ENCODE data around the gene SLC25A13.
"Not testable (repeated sequence)": the region's sequence is repeated elsewhere in the genome, so short reads cannot be mapped to it uniquely, and the experiment has no call there.

Gene SLC25A13

DNA sequence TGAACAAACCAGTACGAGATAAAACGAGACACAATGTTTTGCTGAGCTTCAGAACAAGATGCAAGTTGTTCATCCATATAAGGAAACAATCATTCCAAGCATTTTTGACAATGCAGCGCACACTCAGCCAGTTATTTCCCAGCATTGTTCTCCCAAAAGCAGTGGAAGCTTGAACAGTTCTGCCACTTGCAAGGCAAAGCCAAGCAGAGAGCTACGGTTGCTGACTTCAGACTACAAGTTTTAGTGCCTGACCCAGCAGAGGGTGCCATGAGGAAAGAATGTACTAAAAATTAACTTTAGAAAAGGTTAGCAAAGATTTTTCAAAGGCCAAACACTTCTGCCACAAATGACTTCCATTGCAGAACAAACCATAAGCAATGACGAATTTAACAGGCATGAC, 152.5 kb downstream of the SLC25A13 start:
- DNase-seq (ENCODE audit: low read depth, low spot score), result no peak

DNA sequence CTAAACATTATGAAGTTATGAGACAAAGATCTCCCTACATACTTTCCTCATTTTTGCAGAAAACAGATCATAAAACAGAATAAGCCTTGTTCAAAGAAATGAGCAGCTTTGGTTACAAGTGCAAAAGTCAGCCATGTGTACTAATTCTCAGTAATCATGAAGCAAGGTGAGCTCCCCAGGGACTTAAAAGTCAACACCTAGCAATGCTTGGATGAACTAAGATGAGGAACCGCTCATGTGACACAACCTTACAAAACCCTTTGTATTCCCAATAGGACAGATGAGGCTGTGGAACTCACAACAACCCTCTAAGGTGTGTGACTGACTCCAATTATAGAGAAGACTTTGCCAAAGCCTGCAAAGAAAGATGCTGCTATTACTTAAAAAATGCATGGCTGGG, 154.5 kb downstream of the SLC25A13 start:
- no peak for DNase-seq (ENCODE audit: low read depth, low spot score)

DNA sequence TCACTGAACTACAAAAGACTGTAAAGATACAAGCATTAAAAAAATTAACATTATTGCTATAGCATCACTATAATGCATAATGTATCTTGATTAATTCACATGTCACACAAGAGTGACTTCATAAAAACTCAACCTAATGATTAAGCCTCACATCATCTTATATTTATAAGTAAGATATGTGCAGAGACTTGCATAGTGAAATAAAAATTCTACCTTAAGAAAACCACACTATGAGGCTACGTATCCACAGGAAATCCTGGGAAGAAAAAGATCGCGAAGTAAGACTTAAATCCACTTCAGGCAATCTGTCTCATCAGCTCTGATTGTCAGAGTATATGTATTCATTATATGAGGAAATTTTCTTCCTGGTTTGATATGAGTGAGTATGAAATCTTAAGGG, 160.0 kb downstream of the SLC25A13 start:
- no peak for DNase-seq (ENCODE audit: low read depth, low spot score)

DNA sequence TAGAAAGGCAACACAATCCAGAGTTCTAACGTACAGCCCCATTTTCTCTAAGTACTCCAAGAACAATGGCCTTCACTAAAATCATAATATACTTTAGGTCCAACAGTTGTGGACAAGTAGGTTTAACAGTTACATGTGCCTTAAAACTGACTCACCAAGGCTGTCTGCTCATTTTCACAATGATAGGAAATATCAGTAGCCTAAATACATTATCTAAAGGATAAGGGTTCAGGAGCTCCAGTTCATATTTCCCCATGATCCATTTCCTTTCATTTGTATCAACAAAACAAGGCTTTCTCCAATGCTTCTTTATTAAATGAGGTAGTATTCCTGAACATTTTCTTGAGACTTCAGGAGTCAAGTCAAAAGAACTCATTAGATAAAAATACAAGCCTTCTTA, 164.0 kb downstream of the SLC25A13 start:
- DNase-seq (ENCODE audit: low read depth, low spot score), result no peak

DNA sequence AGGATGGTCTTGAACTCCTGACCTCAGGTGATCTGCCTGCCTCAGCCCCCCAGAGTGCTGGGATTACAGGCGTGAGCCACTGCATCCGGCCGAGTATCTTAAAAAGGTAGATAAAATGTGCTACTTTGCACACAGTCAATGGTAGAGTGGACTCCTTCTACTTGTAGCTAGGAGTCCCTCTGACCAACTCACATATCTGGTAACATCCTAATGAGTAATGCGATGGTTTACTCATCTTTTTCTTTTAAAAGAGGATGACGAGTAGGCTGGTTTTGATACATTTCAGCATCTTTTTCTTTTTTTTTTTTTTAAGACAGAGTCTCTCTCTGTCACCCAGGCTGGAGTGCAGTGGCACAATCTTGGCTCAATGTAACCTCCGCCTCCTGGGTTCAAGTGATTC, 167.4 kb downstream of the SLC25A13 start:
- DNase-seq (ENCODE audit: low read depth, low spot score), result not testable (repeated sequence)

DNA sequence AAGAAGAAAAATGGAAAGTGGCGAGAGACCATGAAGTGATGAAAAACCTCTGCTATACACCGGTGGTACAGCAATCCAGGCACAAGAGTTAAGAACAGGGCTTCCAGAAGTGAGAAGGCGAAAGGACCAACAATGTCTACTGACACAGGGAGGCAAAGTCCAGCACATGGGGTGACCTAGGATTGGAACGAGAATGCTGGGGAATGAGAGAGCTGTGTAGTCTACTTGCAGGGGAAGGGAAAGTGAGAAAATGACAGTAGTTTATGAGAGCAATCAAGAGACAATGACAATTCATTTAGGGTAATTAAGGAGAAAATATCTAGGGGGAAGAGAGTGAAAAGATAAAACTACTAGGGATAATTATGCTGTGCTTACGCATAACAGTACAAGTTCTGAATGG, 169.2 kb downstream of the SLC25A13 start:
- DNase-seq (ENCODE audit: low read depth, low spot score), result no peak

DNA sequence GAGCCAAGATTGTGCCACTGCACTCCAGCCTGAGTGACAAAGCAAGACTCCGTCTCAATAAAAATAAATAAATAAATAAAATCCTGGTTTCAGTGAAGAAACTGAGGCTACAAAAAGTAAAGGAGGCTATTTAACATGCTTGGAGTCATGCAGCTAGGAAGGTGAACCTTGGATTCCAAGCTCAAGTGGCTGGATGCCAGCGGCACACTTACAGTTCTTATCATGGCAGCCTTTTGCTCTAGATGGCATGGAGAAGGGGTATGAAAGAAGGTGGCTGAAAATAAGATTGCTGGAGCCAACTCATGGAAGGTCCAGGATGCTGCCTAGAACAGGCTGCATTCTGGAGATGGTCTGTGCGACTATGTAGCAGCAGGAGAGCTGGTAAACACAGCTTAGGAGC, 170.0 kb downstream of the SLC25A13 start:
- DNase-seq (ENCODE audit: low read depth, low spot score), result no peak

DNA sequence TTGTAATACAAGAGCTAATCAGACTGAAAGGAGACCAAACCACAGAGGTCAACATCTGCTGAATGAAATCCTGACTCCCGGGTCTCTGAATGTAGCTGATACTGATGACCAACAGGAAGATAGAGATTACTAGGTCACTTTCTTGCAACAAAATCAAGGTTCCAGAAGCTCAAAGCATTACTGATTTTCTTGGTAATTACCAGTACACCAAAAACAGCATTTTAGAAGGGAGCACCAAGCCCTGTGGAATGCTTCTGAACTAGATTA, 177.7 kb downstream of the SLC25A13 start:
- DNase-seq (ENCODE audit: low read depth, low spot score), result no peak

DNA sequence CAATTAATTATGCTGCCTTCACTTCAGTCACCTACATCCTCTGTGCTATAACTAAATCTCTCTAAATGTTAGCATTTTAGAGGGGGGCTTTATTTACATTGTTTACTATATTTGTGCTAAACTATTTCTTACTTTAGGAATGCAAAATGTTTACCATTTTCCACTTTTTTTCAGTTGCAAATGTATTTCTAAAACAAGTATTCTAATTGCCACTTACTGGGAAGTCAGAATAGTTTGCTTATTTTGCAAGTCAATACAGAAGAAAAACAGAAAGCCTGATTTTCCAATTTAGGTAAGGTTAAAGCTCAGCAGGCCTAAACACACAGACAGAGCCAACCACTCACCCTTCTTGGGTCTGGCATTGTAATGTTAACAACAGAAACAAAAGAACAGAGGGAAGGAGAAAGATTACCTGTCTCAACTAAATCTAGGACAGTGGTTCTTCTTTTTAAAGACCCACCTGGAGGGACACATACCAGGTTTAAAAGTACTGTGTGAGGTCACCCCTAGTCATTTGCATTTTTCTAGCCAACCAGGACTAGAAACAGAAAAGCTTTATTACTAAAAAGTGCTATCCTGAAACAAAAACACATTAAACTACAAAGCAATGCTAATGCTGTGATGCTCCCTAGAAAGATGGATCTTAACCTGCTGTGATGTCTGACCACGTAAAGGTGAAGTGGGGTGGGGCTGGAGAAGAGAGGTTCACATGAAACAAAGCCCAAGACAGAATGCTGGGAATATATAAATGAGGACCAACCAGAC, 178.2 kb downstream of the SLC25A13 start:
- no peak for DNase-seq (ENCODE audit: low read depth, low spot score)

DNA sequence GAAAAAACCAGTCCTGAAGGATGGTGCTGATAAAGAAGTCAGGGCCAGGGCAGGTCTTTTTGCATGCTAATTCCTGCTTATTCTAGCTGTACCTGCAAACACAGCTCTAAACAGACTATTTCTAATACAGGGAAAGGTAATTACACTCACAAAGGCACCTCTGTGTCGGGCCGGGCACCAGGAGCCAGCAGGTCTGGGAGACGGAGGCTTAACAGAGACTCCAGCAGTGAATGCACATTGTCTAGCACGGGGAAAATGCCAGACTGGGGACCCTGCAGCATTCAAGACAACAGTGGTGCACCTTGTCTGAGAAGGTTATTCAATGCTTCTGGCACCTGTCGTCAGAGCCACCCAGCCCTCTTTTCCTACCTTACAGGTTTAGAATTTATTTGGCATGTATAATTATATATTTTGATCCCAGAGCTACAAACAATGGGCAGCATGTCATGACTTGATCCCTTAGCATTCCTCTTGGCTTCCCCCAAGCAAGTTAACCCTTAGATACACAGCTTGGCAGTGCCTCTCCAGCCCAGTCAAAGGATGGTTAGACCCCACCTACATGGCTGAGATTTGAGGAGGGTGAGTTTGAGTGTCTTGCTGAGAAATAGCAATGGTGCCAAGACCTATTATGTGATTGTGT, 185.2 kb downstream of the SLC25A13 start:
- DNase-seq (ENCODE audit: low read depth, low spot score), result no peak

DNA sequence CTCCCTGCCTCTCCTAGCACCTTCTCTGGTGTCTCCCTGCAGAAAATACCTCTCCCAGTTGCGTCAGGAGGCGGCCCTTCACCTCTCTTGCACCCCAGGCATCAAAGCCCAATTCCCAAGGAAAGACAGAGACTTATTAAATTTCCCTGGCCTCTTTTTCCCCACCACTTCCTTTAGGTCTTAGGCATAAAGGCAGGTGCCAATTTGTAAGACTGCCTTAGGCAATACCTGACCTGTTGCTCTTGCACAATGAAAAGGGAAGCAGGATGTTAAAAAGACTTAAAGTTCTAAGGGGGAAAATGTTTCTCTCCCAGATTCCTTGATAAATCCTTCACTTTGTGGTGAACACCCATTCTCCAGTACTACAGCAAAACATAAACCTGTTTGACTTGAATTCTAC, 186.7 kb downstream of the SLC25A13 start:
- no peak for DNase-seq (ENCODE audit: low read depth, low spot score)

DNA sequence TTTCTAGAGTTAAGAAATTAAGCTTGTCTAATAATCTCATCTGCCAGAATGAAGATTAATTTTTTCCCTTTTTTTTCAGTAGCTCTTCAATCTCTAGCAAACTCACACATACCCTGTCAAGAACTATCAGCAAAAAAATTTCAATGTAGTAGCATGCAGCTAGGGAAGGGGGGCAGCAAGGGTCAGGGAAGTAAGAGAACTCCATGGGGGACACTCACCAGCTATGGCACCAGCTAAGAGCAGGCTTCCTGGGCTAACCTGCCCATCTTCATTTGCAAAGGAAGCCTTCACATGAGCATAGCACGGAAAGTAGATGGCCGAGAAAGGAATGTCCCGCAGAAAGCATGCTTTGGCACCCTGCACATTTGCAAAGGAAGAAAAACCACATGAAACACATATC, 190.4 kb downstream of the SLC25A13 start:
- DNase-seq (ENCODE audit: low read depth, low spot score), result no peak

DNA sequence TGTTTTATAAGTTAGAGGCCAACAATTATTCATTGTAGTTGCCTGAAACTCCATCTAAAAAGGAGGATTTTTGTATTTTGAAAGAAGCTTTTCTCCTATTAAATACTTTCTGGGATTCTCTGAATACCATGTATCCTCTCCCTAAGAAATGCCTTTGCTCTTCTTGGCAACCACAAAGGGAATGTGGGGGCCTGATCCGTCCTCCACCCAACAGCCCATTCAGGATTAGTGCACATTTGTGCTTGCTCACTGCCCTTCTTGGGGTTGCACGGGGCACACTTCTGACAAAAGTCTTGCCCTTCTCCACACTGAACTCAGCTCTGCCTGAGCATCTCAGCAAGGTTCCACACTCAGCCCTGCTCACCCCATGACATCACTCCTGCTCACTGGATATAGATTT, 194.2 kb downstream of the SLC25A13 start:
- peak; percentile 2 for DNase-seq (ENCODE audit: low read depth, low spot score)

DNA sequence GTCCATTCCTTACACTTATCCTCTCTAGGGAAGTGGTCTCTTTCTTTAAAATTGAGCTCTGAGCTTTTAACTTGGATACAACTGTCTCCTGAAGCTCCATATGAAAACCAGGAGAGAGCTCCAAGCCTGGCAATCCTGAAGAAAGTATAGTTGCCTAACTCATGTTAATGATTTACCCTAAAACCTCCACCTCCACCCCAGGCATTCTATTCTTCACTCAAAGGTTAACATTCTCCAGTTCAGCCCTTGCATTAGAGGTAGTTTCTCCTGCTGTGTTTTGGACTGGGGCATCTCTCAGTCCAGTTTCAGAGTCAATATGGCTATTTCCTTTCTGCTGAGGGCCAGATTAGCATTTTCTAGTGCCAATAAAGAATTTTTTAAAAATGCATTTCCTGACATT, 195.5 kb downstream of the SLC25A13 start:
- no peak for DNase-seq (ENCODE audit: low read depth, low spot score)

DNA sequence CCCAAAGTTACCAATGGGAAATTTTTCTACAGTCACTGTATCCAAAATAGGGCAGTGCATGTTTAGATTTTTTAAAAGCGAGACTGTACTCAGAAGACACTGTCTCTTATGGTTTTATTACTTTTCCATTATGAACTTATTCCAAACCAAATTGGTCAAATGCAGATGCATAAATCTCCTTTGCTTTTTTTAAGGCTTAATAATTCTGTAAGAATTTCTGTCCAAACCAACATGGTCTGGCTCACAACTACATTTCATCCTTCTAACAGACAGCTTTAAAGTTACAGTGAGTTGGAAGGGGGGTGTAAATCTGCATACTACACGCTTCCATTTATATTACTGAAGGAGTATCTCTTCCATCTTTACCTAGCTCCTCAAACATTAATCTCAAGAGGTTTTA, 199.2 kb downstream of the SLC25A13 start:
- no peak for DNase-seq (ENCODE audit: low read depth, low spot score)

DNA sequence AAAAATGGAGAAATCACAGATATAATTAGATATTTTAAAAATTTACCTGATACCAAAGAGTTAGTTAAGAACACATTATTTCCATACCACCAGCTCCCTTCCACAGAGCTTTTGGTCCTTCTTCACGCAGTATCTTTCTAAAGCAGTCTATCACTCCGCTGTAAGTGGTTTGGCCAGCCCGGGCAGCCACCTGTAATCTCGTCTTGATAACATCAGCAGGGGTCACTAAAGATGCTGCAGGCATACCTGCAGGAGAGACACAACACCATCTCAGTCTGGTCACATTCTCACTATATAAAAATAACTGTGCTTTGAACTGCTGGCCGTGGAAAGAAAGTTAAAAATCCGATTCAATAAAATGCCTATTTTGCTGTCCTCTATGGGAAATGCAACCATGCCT, 200.1 kb downstream of the SLC25A13 start:
- DNase-seq (ENCODE audit: low read depth, low spot score), result no peak

DNA sequence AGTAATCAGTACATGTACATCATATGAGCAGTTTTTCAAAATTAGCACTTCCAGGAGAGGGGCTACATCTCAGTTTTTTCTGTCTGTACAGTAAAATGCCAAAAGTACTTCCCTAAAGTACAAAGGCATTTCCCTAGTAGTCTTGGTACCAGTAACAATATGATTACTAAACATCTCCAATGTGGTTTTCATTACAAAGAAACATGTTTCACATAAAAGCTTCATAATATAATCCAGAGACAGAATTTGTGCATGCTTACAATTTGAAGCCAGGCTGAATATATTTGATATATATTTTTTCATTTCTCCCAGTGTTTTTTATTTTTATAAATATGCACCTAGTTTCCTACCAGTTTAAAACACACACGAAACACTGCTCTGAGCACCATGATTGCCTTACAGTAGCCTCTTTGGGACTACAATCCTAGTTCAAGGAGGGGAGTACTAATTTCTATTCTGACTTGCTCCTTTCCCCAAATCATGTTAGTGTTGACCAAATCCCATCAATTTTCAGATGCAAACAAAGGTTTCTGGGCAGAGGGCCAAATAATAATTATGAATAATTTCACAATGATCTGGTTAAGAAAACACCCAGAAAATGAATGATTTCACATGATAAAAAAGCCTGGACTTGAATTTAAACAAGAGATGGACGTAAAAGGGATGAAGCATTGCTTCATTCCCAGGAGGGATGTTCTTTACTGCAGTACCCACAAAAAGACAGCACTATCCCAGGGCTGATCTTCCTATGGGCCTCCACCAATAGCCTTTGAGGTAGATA, 201.3 kb downstream of the SLC25A13 start:
- no peak for DNase-seq (ENCODE audit: low read depth, low spot score)

DNA sequence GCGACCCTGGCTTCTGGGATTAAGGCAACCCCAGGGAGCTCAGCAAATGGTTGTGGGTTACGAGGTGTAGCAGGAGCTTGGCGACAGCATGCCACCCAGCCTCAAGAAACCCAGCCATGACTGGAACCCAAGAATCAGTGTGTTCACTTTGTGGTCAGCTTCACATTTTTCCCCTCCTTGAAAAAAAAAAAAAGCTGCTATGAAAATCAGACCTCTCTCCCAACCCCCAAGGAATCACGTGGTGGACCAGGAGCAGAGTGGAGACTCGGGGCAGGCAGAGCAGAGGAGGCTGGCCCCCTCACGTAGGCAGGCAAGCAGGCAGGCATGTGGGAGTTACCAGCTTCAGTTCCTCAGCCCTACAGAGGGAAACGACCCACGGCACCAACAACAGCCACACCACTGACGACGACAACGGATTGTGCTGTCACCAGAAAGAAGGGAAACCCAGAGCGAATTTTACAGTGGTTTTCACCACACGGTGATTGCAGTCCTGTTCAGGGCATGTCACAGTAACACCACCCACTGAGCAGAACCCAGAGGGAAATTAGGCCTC, 203.4 kb downstream of the SLC25A13 start:
- no peak for DNase-seq (ENCODE audit: low read depth, low spot score)

DNA sequence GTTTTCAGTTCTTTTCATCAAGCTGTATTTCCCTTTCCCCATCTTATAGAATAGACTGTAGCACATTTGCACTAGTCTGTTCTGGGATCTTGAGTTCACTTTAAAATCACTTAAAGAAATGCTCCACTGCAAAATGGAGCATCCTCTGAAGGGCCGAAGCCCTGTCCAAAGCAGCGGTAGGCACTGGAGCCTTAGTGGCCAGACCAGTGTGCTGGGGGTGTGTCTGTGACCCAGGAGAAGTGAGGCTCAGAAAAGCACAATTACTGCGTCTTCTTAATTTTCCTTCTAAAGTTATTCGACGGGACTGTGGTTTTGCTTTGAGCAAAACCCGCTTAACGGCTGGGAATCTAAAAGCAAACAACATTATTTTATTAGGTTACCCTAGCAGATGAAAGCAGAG, 205.7 kb downstream of the SLC25A13 start:
- no peak for DNase-seq (ENCODE audit: low read depth, low spot score)

DNA sequence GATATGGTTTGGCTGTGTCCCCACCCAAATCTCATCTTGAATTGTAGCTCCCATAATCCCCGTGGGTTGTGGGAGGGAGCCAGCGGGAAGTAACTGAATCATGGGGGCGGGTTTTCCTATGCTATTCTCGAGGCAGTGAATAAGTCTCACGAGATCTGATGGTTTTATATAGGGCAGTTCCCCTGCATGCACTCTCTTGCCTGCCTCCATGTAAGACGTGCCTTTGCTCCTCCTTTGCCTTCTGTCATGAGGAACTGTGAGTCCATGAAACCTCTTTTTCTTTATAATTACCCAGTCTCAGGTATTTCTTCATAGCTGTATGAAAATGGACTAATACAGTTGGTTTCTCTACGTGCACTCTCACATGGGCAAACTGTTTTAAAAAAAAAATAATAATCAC, 207.7 kb downstream of the SLC25A13 start:
- DNase-seq (ENCODE audit: low read depth, low spot score), result no peak

DNA sequence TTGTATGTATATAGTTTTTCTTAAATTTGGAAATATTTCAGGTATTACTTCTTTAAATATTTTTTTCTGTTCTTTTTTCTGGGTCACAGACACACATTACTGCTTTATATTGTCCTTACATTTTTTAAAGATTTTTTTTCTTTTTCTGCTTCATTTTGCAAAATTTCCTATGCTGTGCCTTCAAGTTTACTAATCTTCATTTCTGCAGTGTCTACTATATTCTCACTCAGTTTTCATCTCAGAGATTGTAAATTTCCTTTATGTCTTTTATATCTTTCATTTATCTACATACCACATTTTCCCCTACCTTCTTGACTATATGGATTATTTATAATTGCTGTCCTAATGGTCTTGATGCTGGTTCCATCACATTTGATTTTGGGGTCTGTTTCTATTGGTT, 210.5 kb downstream of the SLC25A13 start:
- no peak for DNase-seq (ENCODE audit: low read depth, low spot score)

DNA sequence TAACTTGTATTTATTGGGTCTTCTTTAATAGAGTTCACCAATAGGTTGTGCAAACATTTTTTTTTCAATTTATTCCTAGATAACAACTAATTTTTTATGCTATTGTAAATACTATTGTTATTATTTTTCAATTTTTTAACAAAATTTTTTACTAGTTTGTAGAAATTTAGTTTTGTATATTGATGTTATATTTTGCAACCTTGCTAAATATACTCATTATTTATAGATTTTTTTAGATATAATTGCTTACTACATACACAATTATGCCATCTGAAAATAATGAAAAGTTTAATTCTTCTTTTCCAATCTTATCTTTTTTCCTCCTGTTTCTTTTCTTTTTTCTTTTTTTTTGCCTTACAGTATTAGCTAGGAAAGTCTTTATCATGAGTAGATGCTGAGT, 216.9 kb downstream of the SLC25A13 start:
- DNase-seq (ENCODE audit: low read depth, low spot score), result no peak

Measured in smooth muscle cell of the brain vasculature (primary cell).